CD4-positive, alpha-beta T cell (primary cell): Measurements from ENCODE around the gene PIAS4. TPM values are rescaled to one million over a fixed set of nuclear protein-coding genes. Genes with fewer than 3 reads are reported as not detected.
"Not testable (repeated sequence)": the region's sequence is repeated elsewhere in the genome, so short reads cannot be mapped to it uniquely, and the experiment has no call there.

Source experiments
- ATAC-seq: fragments of 200-7000 bp; cut with Tn5 transposase; one replicate; pipeline ENCODE4 v1.10.0; 2022; ENCODE audit warnings: mild to moderate bottlenecking; ENCODE audit not compliant: poor library complexity
- CTCF ChIA-PET: fragments of 350-600 bp; sonication (Branson Sonifier 250); formaldehyde crosslinking; loops from one replicate; lab custom pipeline; 2021; ENCODE audit warnings: antibody characterized with exemption, inconsistent platforms; lab: Charles Lee
- POLR2A ChIA-PET: fragments of 350-600 bp; sonication (Branson Sonifier 250); formaldehyde crosslinking; loops from one replicate; lab custom pipeline; 2021; ENCODE audit warnings: antibody characterized with exemption, inconsistent platforms; lab: Charles Lee
- DNase-seq, 14 experiments: peaks; one replicate each; pipeline ENCODE4 v3.0.0-alpha.2; 2013 to 2020; ENCODE audit warnings: mixed read lengths in 2 of 14
- H3K27ac ChIP-seq, 2 donors: one replicate each; pipeline versions ENCODE4 v1.5.1 to v1.7.0; 2013; ENCODE audit warnings: low read length in 2 of 2, low read depth in 1 of 2, mild to moderate bottlenecking in 1 of 2
- H3K27me3 ChIP-seq, 2 experiments: 1 replicate in 1 of 2; 2 replicates in 1 of 2; pipeline versions ENCODE4 v1.6.1 to v1.7.0; 2013; ENCODE audit warnings: low read length in 2 of 2, control low read depth in 1 of 2, mild to moderate bottlenecking in 1 of 2, moderate library complexity in 1 of 2; ENCODE audit not compliant: insufficient read depth in 2 of 2, control insufficient read depth in 1 of 2
- H3K36me3 ChIP-seq: one replicate; pipeline ENCODE4 v1.6.1; 2013; ENCODE audit warnings: low read length, control low read depth; ENCODE audit not compliant: insufficient read depth
- H3K4me1 ChIP-seq: one replicate; pipeline ENCODE4 v1.6.1; 2013; ENCODE audit warnings: low read length, control low read depth; ENCODE audit not compliant: insufficient read depth
- H3K4me3 ChIP-seq: one replicate; pipeline ENCODE4 v1.5.1; 2013; ENCODE audit warnings: mild to moderate bottlenecking, low read length, moderate library complexity
- H3K9me3 ChIP-seq, 2 experiments: 1 replicate in 1 of 2; 2 replicates in 1 of 2; pipeline versions ENCODE4 v1.6.1 to v1.7.0; 2013; ENCODE audit warnings: low read length in 2 of 2, mild to moderate bottlenecking in 2 of 2, control low read depth in 1 of 2, moderate library complexity in 1 of 2; ENCODE audit not compliant: control insufficient read depth in 1 of 2, insufficient read depth in 1 of 2
- H3K27ac Mint-ChIP-seq: one replicate; pipeline ENCODE4 v1.8.0; 2020; ENCODE audit warnings: mixed read lengths
- H3K27me3 Mint-ChIP-seq: one replicate; pipeline ENCODE4 v1.8.0; 2021; ENCODE audit warnings: mixed read lengths
- H3K36me3 Mint-ChIP-seq: one replicate; pipeline ENCODE4 v1.8.0; 2021; ENCODE audit warnings: low read depth, mixed read lengths
- H3K4me1 Mint-ChIP-seq: one replicate; pipeline ENCODE4 v1.8.0; 2021; ENCODE audit warnings: low read depth, mixed read lengths
- H3K4me3 Mint-ChIP-seq: one replicate; pipeline ENCODE4 v1.8.0; 2020; ENCODE audit warnings: mild to moderate bottlenecking, mixed read lengths
- H3K9me3 Mint-ChIP-seq: one replicate; pipeline ENCODE4 v1.8.0; 2020; ENCODE audit warnings: mixed read lengths
- CTCF ChIP-seq: fragments of 200-600 bp; IDR thresholded peaks from one replicate; pipeline ENCODE4 v1.8.0; 2022; ENCODE audit warnings: antibody characterized with exemption, mild to moderate bottlenecking
- intact Hi-C, 2 experiments: fragments of 100-400 bp; cut with DNase I in 1 of 2; cut with micrococcal nuclease in 1 of 2; formaldehyde crosslinking; loops; one replicate each; pipeline versions ENCODE4 v1.15.1 to v1.9.0; 2023 to 2025; cut with DNase I, micrococcal nuclease
- total RNA-seq, 174 experiments: library from RNA in 2 of 174; stranded (reverse) in 2 of 174; gene quantifications; one replicate each; pipeline ENCODE4 v1.2.3 and lab custom pipeline; 2021 to 2026

The PIAS4 gene
- total RNA-seq, 2 experiments from 2014 or later = 14.5 to 16.5 TPM

GRCh38 chr19:3995607-3996006, 11.9 kb upstream of the PIAS4 start:
- Histone ChIP-seq H3K27ac (no peak overlapping the region), H3K36me3 (no peaks in the 10 kb centered on the region), H3K4me3 (no peak overlapping the region), H3K27me3 (no peaks in the 10 kb centered on the region), H3K9me3 (no peaks in the 10 kb centered on the region), H3K4me1 (peaks cover under 1% of the 10 kb centered on the region)
- intact Hi-C loops = no loop called here
- Mint-ChIP-seq H3K4me3 (no peak overlapping the region), H3K4me1 (peaks cover 5% of the 10 kb centered on the region), H3K9me3 (no peaks in the 10 kb centered on the region), H3K27ac (no peak overlapping the region), H3K27me3 (no peaks in the 10 kb centered on the region), H3K36me3 (no peaks in the 10 kb centered on the region)
- POLR2A ChIA-PET = interaction anchor here (0.9 kb wide), 1 partner anchor 11 kb away, joined by 3 read pairs; no protein-coding TSS in a partner anchor
- CTCF ChIA-PET = interaction anchor here (1.8 kb wide), 2 partner anchors 8 to 144 kb away, joined by 6 to 9 read pairs; no protein-coding TSS in a partner anchor
- TF ChIP-seq CTCF = no peak
- DNase-seq = no peak
- no peak for ATAC-seq

GRCh38 chr19:3998667-3999412, 8.7 kb upstream of the PIAS4 start:
- ATAC-seq, POLR2A ChIA-PET, H3K27ac Mint-ChIP-seq, H3K4me1 Mint-ChIP-seq, H3K4me1 ChIP-seq, intact Hi-C loops, DNase-seq, H3K4me3 ChIP-seq, H3K9me3 Mint-ChIP-seq, H3K27ac ChIP-seq, H3K27me3 ChIP-seq, H3K36me3 Mint-ChIP-seq, H3K36me3 ChIP-seq, H3K4me3 Mint-ChIP-seq, H3K9me3 ChIP-seq, H3K27me3 Mint-ChIP-seq: not testable (repeated sequence)
- CTCF ChIA-PET = interaction anchor here (0.6 kb wide), 1 partner anchor 11 kb away, joined by 4 read pairs; no protein-coding TSS in a partner anchor

GRCh38 chr19:4000798-4001197, 6.7 kb upstream of the PIAS4 start:
- H3K9me3 ChIP-seq, H3K27ac ChIP-seq, H3K36me3 ChIP-seq, H3K36me3 Mint-ChIP-seq, DNase-seq, H3K27ac Mint-ChIP-seq, H3K4me1 ChIP-seq, H3K4me1 Mint-ChIP-seq, H3K4me3 ChIP-seq, H3K9me3 Mint-ChIP-seq, H3K27me3 ChIP-seq, H3K27me3 Mint-ChIP-seq, H3K4me3 Mint-ChIP-seq, POLR2A ChIA-PET, ATAC-seq: not testable (repeated sequence)
- intact Hi-C loops = loop anchor here in 1 of 2 experiments (5.0 kb wide), 2 partner anchors 137 to 202 kb away; no protein-coding TSS in a partner anchor
- CTCF ChIA-PET = interaction anchor here (1.0 kb wide), 1 partner anchor 140 kb away, joined by 4 read pairs; no protein-coding TSS in a partner anchor

- not testable (repeated sequence) for H3K36me3 Mint-ChIP-seq, H3K9me3 ChIP-seq, ATAC-seq, H3K36me3 ChIP-seq, DNase-seq, H3K27ac Mint-ChIP-seq, H3K27me3 Mint-ChIP-seq, H3K9me3 Mint-ChIP-seq, H3K4me3 ChIP-seq, H3K27me3 ChIP-seq, H3K27ac ChIP-seq
- Mint-ChIP-seq H3K4me3 (peak overlapping the region; percentile 25), H3K4me1 (peaks cover 14% of the 10 kb centered on the region)
- peaks cover 33% of the 10 kb centered on the region for H3K4me1 ChIP-seq
- POLR2A ChIA-PET = interaction anchor here (2.7 kb wide), 1 partner anchor 14 kb away, joined by 34 read pairs; no protein-coding TSS in a partner anchor
- intact Hi-C loops = loop anchor here (5.0 kb wide), 4 partner anchors 62 to 397 kb away; partner anchors contain the start of genes ANKRD24 (in 1 of the 2), CHAF1A (in 1 of the 2), MAP2K2 (in 1 of the 2) and SH3GL1 (in 1 of the 2)
- CTCF ChIA-PET = interaction anchor here (1.1 to 2.8 kb wide), 2 partner anchors 18 to 134 kb away, joined by 5 to 32 read pairs; no protein-coding TSS in a partner anchor
Measured at GRCh38 chr19:4005436-4005835, 2.1 kb upstream of the PIAS4 start.
